Islet precursor cell (in vitro differentiated cells): ENCODE results near the gene TP63.
A peak's percentile ranks its signal among the peaks of the same experiment; 100 is the strongest.

Experiments used
- DNase-seq: peaks from one replicate; pipeline ENCODE4 v3.0.0-alpha.2; 2018

The TP63 gene

GRCh38 chr3:189685860-189686259 lies 54.7 kb downstream of the TP63 start:
- no peak for DNase-seq

DNA sequence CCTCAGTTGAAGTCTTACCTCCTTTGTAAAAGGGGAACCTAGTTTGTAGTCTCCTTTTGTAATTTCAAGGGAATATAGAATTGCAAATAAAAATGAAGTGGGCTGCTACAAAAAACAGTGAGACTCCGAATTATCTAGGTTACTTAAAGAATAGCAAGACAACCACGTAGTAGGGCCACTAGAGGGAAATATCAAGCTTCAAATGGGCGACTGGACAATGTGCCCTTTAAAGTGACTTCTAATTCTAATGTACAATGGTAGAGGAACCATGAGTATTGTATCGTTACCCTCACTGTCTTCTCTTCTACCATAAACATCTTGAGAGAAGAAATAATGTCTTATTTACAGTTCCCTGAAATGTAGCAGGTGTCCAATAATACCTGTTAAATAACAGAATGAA lies 56.3 kb downstream of the TP63 start:
- DNase-seq: no peak

GRCh38 chr3:189688262-189688661 lies 57.1 kb downstream of the TP63 start:
- peak; percentile 66 for DNase-seq

- DNase-seq: no peak
Observed at GRCh38 chr3:189689625-189690024, 58.4 kb downstream of the TP63 start.

DNA sequence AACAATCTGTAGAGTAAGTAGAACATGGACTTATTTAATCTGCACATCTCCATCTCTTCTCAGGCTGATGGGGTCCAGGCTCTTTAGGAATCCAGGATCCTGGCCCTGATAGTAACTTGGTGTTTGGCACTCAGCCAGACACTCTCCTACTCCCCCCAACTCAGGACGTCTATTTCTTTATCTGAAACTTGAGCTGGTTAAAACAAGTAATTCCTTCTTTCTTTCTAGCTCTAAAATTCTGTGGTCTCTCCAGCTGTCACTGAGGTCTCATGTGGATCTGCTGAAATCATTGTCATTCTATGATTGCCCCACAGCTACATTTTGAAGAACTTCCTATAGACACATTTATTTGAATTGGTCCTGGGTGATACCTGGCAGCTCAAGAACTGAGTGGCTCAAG lies 59.0 kb downstream of the TP63 start:
- DNase-seq: no peak

DNA sequence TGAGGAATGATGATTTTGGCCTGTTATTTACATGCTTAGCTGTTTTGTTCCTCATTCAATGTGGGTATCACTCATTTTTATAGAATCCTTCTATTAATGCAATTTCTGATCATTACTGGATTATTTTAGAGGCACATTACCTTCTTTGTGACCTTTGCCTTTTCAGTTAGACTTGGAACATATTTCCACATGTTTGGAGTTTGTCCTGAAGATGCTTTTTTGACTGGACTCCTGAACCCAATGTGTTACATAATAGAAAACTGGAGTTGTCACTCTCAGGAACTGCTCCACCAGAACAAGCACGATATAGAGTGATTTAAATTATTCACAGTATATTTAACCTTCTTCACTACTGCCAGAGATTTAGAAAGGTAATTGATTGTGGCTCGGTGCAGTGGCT lies 59.5 kb downstream of the TP63 start:
- DNase-seq: no peak

DNA sequence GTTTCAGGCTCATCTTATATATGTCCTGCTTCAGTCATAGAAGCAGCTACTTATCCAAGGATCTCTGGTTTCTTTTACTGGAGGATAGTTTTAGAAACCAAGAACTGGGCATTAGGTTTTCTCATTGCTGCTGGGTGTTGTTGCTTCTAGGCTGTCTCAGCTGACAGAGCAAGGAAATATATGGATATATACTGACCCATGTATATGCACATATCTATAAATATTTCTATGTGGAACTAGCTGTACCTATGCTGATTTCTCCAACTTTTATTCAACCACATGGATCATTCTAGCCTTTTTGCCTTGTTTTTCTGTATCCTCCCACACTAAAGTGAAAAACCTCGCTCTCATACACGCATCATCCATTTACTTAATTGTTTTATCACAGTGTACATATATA lies 64.2 kb downstream of the TP63 start:
- DNase-seq: no peak

DNA sequence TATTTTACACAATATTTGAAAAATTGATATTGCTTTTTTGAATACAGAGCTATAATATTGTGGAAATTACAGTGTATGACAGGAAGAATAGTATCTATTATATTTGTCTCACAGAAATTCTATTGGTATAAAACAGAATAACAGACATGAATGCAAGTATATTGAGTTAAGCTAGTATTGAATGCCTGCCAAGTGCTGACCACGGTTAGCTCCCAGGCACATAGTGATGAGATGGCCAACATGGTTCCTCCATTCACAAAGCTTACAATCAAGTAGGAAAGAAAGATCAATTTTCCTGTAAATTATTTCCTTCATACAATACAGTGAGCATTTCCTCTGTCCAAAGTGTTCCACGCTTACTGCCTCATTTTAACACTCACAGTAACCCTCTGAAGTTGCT lies 67.6 kb downstream of the TP63 start:
- DNase-seq: no peak

DNA sequence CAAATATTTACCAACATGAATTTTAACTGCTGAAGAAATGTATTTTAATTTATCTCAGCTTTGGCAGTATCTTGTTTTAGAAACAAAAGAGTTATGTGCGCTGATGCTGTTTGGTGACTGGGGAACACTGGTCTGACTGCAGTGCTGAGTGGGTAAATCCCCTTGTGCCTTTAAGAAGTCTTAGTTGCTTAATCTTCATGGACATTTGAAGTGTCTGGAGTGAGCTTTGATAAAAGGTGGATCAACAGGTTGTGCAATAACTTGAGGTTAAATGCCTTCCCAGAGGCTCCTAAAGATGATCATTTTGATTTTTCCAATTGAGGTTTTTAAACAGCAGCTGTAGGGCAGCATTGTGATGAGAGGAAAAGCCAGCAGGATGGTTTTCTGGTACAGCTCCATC lies 68.7 kb downstream of the TP63 start:
- no peak for DNase-seq

DNA sequence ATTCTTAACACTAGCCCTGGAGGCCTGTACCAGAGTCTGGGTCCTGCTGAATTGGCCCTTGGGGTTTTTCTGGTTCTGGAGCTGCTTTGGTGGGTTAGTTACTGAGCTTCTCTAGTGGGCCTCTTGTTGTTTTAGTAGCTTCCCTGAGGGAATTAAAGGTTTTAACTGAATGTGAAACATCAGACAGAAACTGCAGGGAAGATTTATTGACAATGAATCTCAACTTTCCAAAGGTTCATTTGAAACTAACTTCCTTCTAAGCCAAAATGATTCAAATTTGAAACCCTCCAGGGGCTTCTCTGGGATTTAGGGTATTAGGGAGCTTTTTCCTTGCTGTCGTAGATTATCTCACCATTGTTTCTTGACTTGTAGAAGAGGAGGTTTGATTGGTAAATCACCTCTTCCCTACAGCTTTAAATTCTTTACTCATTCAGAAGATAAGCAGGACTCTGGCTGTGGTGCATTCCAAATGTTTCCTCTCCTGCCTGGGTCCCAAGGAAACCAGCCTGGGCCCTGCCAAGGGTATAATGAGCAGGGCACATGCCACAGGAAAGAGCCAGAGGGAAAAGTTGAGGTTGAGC lies 71.0 kb downstream of the TP63 start:
- DNase-seq: peak; percentile 66

- DNase-seq: no peak
Observed at GRCh38 chr3:189703865-189704264, 72.7 kb downstream of the TP63 start.

DNA sequence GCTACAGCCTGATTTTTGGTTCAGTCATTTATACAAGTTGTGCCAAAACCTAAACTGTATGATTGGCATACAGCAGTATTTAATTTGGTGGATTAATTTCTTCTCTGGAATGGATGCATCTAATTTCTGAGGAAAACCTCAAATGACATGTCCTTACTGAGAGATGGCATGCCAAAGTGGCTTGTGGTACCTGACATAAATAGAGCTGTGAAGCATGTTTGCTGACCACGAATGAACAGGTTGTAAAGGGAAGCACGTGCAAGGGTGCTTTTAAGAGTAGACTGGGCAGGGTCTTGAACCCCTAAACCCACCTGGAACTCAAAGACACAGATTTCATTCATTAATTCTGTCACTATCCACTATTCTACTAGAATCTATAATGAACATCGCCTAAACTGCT lies 77.2 kb downstream of the TP63 start:
- DNase-seq: no peak

GRCh38 chr3:189710620-189711402 lies 79.6 kb downstream of the TP63 start:
- peak; percentile 73 for DNase-seq

- no peak for DNase-seq
Observed at GRCh38 chr3:189712906-189713483, 81.8 kb downstream of the TP63 start.

- no peak for DNase-seq
Observed at GRCh38 chr3:189714991-189715961, 84.1 kb downstream of the TP63 start.

- no peak for DNase-seq
Observed at GRCh38 chr3:189718215-189718614, 87.0 kb downstream of the TP63 start.

DNA sequence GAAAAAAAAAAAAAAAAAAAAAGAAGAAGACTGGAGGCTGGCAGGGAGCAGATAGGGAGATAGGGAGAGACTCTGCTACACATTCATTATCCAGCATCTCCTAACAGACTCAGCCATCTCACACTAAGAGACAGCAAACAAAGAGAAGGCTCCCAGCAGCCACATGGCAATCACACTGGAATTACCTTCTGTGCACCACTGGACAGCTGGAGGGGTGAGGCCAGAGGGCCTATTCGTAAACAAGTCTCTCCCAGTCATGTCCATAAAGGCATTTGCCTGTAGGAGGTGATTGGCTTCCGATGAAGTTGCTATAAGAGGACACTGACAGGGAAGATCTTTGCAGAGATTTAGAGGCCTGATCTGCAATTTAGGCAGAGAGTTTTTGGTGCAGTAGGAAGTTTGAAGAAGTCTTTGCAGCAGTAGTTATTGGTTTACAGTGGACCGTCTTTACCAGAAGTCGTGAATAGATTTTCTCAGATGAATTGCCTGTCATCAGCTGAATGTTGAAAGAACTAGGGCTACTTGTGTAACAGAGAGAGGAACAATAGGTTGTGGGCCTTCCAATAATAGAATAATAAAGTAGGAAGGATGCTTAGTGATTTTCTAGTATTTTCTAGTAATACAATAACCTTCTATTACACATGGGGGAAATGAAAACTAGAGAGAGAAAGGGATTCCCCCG lies 89.7 kb downstream of the TP63 start:
- peak; percentile 92 for DNase-seq

DNA sequence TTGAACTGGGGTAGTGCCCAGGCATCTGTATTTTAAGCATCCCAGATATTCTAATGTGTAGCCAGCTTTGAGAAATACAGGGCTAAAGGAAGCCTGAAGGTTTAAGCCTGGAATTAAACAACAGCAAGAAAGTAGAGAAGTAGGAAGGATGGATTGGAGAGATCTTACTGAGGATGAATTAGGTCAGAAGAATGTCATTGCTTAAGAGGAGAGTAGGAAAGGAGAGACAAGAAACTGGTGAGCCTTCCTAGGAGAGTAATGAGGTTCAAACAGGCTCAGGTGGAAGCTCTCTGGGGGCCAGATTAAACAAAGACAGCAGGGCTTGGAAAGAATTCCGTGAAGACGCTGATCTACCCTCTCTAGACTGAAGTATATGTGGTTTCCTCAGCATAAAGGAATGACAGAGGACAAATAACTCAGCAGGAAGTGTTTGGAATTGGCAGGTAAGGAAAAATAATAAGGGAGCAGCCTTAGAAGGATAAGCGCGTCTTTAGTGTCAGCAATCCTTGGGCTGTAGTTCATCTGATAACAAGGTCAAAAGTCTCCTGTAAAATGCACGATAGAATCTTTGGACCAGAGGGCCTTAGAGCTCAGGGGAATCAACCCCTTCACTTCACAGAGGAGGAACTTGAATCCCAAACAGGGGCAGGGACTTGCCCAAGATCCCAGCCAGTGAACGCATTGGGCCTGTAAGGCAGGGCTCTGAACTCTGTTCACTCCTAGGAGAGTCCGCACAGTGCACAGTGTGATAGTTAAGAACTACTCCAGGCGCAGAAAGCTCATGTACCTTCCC lies 90.9 kb downstream of the TP63 start:
- peak; percentile 75 for DNase-seq

DNA sequence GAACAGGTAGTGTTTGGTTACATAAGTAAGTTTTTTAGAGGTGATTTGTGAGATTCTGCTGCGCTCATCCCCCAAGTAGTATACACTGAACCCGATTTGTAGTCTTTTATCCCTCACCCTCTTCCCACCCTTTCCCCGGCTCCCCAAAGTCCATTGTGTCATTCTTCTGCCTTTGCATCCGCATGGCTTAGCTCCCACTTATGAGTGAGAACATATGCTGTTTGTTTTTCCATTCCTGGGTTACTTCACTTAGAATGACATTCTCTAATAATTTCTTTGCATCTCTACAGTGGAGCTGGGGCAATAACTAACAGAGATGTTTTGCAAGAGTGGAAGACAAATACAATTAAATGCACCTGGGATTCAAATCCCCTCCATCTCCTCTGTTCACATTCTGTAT lies 93.2 kb downstream of the TP63 start:
- DNase-seq: no peak

- no peak for DNase-seq
Observed at GRCh38 chr3:189726277-189726676, 95.1 kb downstream of the TP63 start.

DNA sequence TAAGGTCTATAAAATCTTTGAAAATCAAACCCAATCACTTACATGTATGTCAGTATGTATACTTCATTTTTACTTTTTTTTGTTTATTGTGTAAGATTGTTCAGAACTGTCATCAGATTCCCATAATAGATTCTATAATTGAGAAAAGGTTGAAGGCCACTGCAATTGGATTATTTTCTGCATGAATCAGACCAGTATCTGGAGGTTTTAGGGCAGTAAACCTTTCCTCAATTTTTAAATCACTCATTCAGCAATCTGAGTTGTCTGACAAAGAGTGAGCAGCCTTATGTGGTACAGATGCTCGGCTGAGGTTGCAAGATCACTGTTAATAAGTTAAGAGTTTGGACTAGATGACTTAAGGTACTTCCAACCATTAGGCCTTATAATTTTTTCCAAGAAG lies 96.0 kb downstream of the TP63 start:
- DNase-seq: no peak

- no peak for DNase-seq
Observed at GRCh38 chr3:189727898-189728297, 96.7 kb downstream of the TP63 start.
